IPS-20b (cell line): ENCODE measurements around the gene PRKG1.
"Not testable (repeated sequence)": the region's sequence is repeated elsewhere in the genome, so short reads cannot be mapped to it uniquely, and the experiment has no call there.

Experiments used
- H3K27ac ChIP-seq: one replicate; pipeline ENCODE4 v1.5.1; 2013; ENCODE audit warnings: low read length
- H3K27me3 ChIP-seq: 2 replicates; pipeline ENCODE4 v1.6.1; 2013; ENCODE audit warnings: mild to moderate bottlenecking, low read length, inconsistent platforms; ENCODE audit not compliant: insufficient read depth
- H3K36me3 ChIP-seq: 2 replicates; pipeline ENCODE4 v1.6.1; 2013; ENCODE audit warnings: low read depth, mild to moderate bottlenecking, inconsistent platforms, low read length, moderate library complexity; ENCODE audit not compliant: insufficient read depth
- H3K4me1 ChIP-seq: 2 replicates; pipeline ENCODE4 v1.6.1; 2013; ENCODE audit warnings: mild to moderate bottlenecking, control low read depth, inconsistent platforms, low read length, moderate library complexity; ENCODE audit not compliant: insufficient read depth
- H3K4me3 ChIP-seq: 2 replicates; pipeline ENCODE4 v1.5.1; 2013; ENCODE audit warnings: mild to moderate bottlenecking, low read length, inconsistent platforms
- H3K9ac ChIP-seq: 2 replicates; pipeline ENCODE4 v1.6.1; 2013; ENCODE audit warnings: low read depth, mild to moderate bottlenecking, inconsistent platforms, low read length, moderate library complexity
- H3K9me3 ChIP-seq: 2 replicates; pipeline ENCODE4 v1.6.1; 2013; ENCODE audit warnings: mild to moderate bottlenecking, low read depth, low read length, inconsistent platforms; ENCODE audit not compliant: insufficient read depth

The PRKG1 gene

GRCh38 chr10:51564896-51565510 is 490.7 kb downstream of the PRKG1 start:
- H3K4me1 ChIP-seq: peaks cover 24% of the 10 kb centered on the region; the same call in 1 of the 2 replicates
- no peak overlapping the region for H3K27ac ChIP-seq
- H3K9ac ChIP-seq: no peak overlapping the region
- H3K27me3 ChIP-seq: no peaks in the 10 kb centered on the region
- no peaks in the 10 kb centered on the region for H3K36me3 ChIP-seq
- no peak overlapping the region for H3K4me3 ChIP-seq
- no peaks in the 10 kb centered on the region for H3K9me3 ChIP-seq

- Histone ChIP-seq H3K9me3 (no peaks in the 10 kb centered on the region), H3K36me3 (no peaks in the 10 kb centered on the region), H3K4me3 (no peak overlapping the region), H3K27ac (no peak overlapping the region), H3K27me3 (no peaks in the 10 kb centered on the region), H3K4me1 (peaks cover 24% of the 10 kb centered on the region; the same call in 1 of the 2 replicates), H3K9ac (no peak overlapping the region)
Measured at GRCh38 chr10:51567271-51567670, 493.0 kb downstream of the PRKG1 start.

- no peak overlapping the region for H3K9ac ChIP-seq
- H3K36me3 ChIP-seq: no peaks in the 10 kb centered on the region
- H3K9me3 ChIP-seq: no peaks in the 10 kb centered on the region
- no peak overlapping the region for H3K4me3 ChIP-seq
- peaks cover 28% of the 10 kb centered on the region; the same call in 1 of the 2 replicates for H3K4me1 ChIP-seq
- no peaks in the 10 kb centered on the region for H3K27me3 ChIP-seq
- H3K27ac ChIP-seq: no peak overlapping the region
Measured at GRCh38 chr10:51569467-51569866, 495.2 kb downstream of the PRKG1 start.

GRCh38 chr10:51574248-51575048 is 500.2 kb downstream of the PRKG1 start:
- H3K27ac ChIP-seq: no peak overlapping the region
- H3K4me1 ChIP-seq: peaks cover 15% of the 10 kb centered on the region; the same call in 1 of the 2 replicates

GRCh38 chr10:51581196-51581595 is 506.9 kb downstream of the PRKG1 start:
- not testable (repeated sequence) for H3K27ac ChIP-seq, H3K27me3 ChIP-seq

More at GRCh38 chr10:51574248-51575048, 500.2 kb downstream of the PRKG1 start:
- Histone ChIP-seq H3K4me3 (0 out of 2 replicates have a peak overlapping the region, but pooled peaks have one; percentile 12), H3K36me3 (no peaks in the 10 kb centered on the region), H3K9ac (0 out of 2 replicates have a peak overlapping the region, but pooled peaks have one; percentile 6), H3K27me3 (no peaks in the 10 kb centered on the region), H3K9me3 (no peaks in the 10 kb centered on the region)

GRCh38 chr10:51583976-51584375 is 509.7 kb downstream of the PRKG1 start:
- H3K27ac ChIP-seq: no peak overlapping the region
- no peak overlapping the region for H3K4me3 ChIP-seq
- no peak overlapping the region for H3K9ac ChIP-seq
- no peaks in the 10 kb centered on the region for H3K36me3 ChIP-seq
- H3K9me3 ChIP-seq: peaks cover 5% of the 10 kb centered on the region; the same call in 1 of the 2 replicates
- H3K4me1 ChIP-seq: peaks cover 1% of the 10 kb centered on the region; the same call in 1 of the 2 replicates
- no peaks in the 10 kb centered on the region for H3K27me3 ChIP-seq

More at GRCh38 chr10:51581196-51581595, 506.9 kb downstream of the PRKG1 start:
- H3K9ac ChIP-seq, H3K4me3 ChIP-seq, H3K9me3 ChIP-seq, H3K4me1 ChIP-seq, H3K36me3 ChIP-seq: not testable (repeated sequence)

GRCh38 chr10:51585742-51586141 is 511.5 kb downstream of the PRKG1 start:
- no peak overlapping the region for H3K27ac ChIP-seq
- H3K4me1 ChIP-seq: peaks cover 13% of the 10 kb centered on the region
- H3K27me3 ChIP-seq: no peaks in the 10 kb centered on the region
- no peak overlapping the region for H3K4me3 ChIP-seq
- H3K36me3 ChIP-seq: no peaks in the 10 kb centered on the region
- no peak overlapping the region for H3K9ac ChIP-seq
- peaks cover 5% of the 10 kb centered on the region; the same call in 1 of the 2 replicates for H3K9me3 ChIP-seq

GRCh38 chr10:51588984-51589383 is 514.7 kb downstream of the PRKG1 start:
- peaks cover 16% of the 10 kb centered on the region for H3K4me1 ChIP-seq
- no peaks in the 10 kb centered on the region for H3K27me3 ChIP-seq
- H3K9me3 ChIP-seq: no peaks in the 10 kb centered on the region
- no peak overlapping the region for H3K9ac ChIP-seq
- H3K27ac ChIP-seq: no peak overlapping the region
- 0 out of 2 replicates have a peak overlapping the region, but pooled peaks have one; percentile 24 for H3K4me3 ChIP-seq
- no peaks in the 10 kb centered on the region for H3K36me3 ChIP-seq

GRCh38 chr10:51590818-51591217 is 516.5 kb downstream of the PRKG1 start:
- no peak overlapping the region for H3K4me3 ChIP-seq

GRCh38 chr10:51596695-51597094 is 522.4 kb downstream of the PRKG1 start:
- H3K27me3 ChIP-seq: no peaks in the 10 kb centered on the region
- H3K4me3 ChIP-seq: no peak overlapping the region
- no peak overlapping the region for H3K9ac ChIP-seq
- no peaks in the 10 kb centered on the region for H3K36me3 ChIP-seq
- H3K9me3 ChIP-seq: no peaks in the 10 kb centered on the region
- no peak overlapping the region for H3K27ac ChIP-seq
- no peaks in the 10 kb centered on the region for H3K4me1 ChIP-seq

More at GRCh38 chr10:51590818-51591217, 516.5 kb downstream of the PRKG1 start:
- H3K36me3 ChIP-seq: no peaks in the 10 kb centered on the region
- no peak overlapping the region for H3K9ac ChIP-seq
- H3K9me3 ChIP-seq: no peaks in the 10 kb centered on the region
- H3K27me3 ChIP-seq: no peaks in the 10 kb centered on the region
- H3K4me1 ChIP-seq: peaks cover 16% of the 10 kb centered on the region
- no peak overlapping the region for H3K27ac ChIP-seq

- H3K9ac ChIP-seq: no peak overlapping the region
- no peak overlapping the region for H3K4me3 ChIP-seq
- H3K9me3 ChIP-seq: no peaks in the 10 kb centered on the region
- H3K4me1 ChIP-seq: no peaks in the 10 kb centered on the region
- no peak overlapping the region for H3K27ac ChIP-seq
- no peaks in the 10 kb centered on the region for H3K36me3 ChIP-seq
- no peaks in the 10 kb centered on the region for H3K27me3 ChIP-seq
Measured at GRCh38 chr10:51599647-51600046, 525.4 kb downstream of the PRKG1 start.

GRCh38 chr10:51602326-51602725 is 528.0 kb downstream of the PRKG1 start:
- H3K27me3 ChIP-seq: no peaks in the 10 kb centered on the region
- H3K27ac ChIP-seq: no peak overlapping the region
- H3K9me3 ChIP-seq: no peaks in the 10 kb centered on the region
- H3K4me3 ChIP-seq: no peak overlapping the region
- H3K9ac ChIP-seq: no peak overlapping the region
- no peaks in the 10 kb centered on the region for H3K36me3 ChIP-seq
- H3K4me1 ChIP-seq: no peaks in the 10 kb centered on the region
